GM21737 (cell line): ENCODE data around the gene GALNT10.
A peak's percentile ranks its signal among the peaks of the same experiment; 100 is the strongest.
"Not testable (repeated sequence)": the region's sequence is repeated elsewhere in the genome, so short reads cannot be mapped to it uniquely, and the experiment has no call there.

Source experiments
- ATAC-seq: cut with Tn5 transposase; IDR thresholded peaks from one replicate; pipeline ENCODE4 v1.9.1; 2021; ENCODE audit warnings: mild to moderate bottlenecking, moderate library complexity; ENCODE audit not compliant: unreplicated experiment

Gene GALNT10, protein sequence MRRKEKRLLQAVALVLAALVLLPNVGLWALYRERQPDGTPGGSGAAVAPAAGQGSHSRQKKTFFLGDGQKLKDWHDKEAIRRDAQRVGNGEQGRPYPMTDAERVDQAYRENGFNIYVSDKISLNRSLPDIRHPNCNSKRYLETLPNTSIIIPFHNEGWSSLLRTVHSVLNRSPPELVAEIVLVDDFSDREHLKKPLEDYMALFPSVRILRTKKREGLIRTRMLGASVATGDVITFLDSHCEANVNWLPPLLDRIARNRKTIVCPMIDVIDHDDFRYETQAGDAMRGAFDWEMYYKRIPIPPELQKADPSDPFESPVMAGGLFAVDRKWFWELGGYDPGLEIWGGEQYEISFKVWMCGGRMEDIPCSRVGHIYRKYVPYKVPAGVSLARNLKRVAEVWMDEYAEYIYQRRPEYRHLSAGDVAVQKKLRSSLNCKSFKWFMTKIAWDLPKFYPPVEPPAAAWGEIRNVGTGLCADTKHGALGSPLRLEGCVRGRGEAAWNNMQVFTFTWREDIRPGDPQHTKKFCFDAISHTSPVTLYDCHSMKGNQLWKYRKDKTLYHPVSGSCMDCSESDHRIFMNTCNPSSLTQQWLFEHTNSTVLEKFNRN

DNA sequence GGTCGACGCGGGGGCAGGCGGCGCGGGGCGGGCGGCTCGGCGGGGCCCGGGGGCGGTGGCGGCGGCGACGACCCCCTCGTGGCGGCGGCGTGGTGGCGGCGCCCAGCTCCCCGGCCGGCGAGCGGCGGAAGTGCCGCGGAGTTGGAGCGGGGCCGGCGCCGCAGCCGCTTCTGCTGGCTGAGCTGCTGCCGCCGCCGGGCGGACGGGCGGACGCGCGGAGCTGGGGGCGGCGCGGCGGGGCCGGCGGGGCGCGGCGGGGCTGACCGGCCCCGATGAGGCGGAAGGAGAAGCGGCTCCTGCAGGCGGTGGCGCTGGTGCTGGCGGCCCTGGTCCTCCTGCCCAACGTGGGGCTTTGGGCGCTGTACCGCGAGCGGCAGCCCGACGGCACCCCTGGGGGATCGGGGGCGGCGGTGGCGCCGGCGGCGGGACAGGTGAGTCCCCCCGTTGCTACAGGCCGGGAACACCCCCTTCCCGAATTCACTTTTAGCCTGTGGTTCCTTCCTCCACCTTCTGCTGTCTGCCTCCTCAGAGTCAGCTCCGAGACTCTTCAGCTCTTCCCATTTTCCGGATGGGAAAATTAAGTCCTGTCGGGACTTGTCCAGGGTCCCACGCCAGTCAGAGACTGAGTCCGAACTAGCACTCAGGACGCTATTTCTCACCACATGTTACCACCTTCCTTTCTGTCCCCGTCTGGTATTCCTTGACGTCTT lies at the start of gene GALNT10:
TSS of gene GALNT10 (plus strand) at position 139 of the 710 bp plus-strand sequence. CDS start at position 273, 134 bp downstream.
- ATAC-seq, result peak; percentile 72

DNA sequence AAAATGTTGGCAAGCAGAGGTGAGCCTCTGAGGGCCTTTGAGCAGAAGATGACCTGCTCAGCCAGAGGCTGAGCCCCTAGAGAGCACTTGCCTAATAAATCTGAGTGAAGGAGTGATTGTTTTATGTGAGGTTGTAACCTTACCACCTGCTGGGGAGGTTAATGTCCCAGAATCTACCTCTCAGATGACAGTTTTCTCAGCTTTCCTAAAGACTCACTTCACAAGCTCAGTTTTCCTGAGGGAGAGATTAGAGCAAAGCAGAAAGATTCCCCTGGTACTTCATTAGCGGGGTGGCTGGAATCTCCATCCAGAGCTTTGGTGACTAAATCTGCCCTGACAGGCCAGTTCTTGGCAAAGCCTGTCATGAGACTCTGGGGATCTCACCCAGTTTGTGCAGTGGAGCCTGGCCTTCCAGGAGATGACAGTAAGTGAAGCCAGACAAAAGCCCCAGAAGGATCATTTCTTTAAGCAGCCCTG lies 48.8 kb upstream of the GALNT10 start:
- no peak for ATAC-seq

DNA sequence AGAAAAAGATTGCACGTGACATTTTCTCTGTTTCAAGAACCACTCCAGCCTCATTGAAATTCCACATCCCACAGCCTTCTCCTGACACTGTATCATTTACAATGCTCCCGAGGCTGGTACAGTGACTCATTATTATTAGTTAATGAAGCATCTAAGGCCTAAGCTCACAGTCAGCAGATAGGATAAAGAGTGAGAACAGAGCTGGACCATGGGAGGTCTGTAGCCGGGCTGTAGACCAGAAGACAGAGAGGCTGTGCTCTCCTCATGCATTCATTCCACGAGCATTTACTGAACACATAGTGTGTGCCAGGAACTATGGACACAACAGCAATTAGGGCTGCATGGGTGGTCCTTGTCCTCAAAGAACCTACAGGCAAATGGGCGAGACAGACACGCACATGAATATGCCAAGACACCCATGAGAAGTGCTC lies 47.3 kb upstream of the GALNT10 start:
- ATAC-seq, result no peak

DNA sequence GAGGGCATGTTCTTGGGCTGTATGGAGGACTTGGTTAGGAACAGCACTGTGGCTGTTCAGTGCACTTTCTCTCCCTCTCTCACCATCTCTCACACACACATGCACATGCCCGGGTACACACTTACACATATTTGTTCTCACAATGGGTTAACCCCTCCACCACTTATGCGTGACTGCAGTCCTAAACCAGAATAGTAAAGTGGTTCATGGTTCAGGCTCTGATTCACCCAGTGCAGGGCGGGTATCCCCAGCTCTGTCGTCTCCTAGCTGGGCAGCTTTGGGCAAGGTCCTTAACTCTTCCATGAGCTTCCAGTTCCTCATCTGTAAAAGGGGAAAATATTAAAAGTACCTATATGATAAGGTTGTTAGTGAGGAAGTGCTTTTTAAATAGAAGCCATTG lies 45.3 kb upstream of the GALNT10 start:
- no peak for ATAC-seq

DNA sequence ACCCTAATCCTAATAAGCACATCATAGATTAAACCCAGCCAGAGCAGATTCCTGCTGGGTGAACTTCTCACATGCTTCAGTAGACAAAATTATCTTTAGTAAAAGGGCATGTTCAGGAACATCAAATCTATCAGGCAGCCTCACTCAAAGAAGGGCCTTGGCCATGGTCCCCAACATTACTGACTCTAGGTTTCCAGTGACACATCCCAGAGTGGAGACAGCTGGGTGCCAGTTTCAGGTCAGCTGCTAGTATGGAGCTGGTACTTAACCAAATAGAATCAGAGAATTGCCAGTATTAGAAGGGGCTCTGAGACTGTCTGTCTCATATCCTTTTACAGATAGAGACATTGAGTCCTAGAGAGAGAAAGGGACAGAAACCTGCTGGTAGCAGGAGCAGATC lies 44.1 kb upstream of the GALNT10 start:
- no peak for ATAC-seq

DNA sequence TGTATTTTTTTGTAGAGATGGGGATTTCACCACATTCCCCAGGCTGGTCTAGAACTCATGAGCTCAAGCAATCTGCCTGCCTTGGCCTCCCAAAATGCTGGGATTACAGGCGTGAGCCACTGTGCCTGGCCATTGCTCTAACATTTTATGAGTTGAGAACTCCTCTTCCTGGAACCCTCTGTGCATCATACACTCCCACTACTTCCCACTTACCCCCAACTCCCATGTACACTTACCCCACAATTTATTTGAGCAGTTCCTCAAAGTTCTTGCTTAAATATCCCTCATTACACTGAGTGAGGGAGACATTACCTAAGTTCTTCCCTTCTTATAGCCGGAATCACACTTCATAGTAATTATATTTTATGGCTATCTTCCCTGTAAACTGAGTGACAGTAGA lies 42.9 kb upstream of the GALNT10 start:
- no peak for ATAC-seq

DNA sequence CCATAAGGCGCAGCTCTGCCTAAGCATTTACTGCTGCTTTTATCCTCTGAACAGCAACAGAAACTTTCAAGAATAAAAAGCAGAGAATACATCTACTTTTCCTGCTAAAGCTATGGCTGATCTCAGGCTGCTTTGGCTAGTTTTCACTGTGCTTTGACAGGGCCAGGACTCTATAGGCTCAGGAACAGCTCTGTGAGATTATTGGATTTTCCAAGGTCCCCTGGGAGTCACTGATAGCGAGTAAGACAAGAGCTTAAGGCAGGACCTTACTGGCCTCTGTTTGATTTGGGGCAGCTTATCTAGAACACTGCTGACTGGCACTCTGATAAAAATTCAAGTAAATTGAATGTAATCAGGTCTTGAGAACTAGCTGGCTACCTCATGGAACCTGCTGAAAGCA lies 40.1 kb upstream of the GALNT10 start:
- ATAC-seq, result not testable (repeated sequence)

DNA sequence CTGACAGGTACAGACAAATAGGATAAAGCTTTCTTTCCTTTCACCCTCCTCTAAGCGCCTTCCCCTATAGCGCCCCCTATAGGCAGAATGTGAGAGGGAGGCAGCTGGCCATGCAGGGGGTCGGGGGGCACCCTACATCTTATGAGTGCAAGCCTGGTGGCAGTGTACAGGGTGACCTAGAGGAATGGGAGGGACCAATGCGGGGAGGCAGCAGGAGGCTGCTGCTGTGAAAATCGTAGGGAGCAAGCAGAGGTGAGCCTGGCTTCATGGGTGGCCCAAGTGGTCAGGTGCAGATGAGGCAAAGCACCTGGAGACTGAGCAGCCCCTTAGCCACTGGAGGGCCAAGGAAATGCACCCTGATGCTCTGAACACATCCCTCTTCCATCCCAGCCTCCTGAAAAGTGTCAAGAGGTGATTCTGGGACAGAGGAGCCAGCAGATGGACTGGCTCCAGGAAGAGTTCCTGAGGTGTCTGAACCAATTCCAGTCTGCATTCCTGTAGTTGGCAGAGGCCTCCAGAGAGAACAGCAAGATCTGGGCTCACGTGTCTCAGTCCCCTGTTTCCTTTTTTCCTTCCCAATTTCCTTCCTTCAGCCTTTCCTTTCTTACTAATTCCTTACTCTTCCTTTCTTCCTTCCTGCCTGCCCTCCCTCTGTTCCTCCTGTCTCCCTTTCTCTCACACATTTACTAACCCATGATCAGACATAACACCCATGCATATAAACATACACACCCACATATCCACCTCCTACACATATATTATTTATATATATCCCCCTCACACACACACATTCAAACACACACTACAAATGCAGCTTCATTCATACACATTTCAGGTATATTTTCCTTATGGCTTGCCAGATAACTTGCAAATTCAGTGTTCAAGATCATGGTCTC lies 32.8 kb upstream of the GALNT10 start:
- ATAC-seq, result no peak

DNA sequence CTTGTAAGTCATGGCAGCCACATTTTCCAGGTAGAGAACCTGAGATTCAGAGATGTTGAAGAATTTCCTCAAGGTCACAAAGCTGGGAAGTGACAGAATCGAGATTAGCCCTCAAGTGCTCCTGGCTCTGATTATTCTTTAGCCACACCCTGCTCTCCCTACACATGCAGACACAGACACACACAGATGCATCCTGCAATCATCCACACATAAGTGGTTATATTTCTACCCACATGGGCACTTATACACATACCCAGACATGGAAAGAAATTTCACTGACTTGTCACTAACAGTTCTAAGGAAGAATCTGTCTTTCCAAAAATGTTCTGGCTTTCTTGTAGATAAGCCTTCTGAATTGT lies 32.2 kb upstream of the GALNT10 start:
- ATAC-seq, result no peak

DNA sequence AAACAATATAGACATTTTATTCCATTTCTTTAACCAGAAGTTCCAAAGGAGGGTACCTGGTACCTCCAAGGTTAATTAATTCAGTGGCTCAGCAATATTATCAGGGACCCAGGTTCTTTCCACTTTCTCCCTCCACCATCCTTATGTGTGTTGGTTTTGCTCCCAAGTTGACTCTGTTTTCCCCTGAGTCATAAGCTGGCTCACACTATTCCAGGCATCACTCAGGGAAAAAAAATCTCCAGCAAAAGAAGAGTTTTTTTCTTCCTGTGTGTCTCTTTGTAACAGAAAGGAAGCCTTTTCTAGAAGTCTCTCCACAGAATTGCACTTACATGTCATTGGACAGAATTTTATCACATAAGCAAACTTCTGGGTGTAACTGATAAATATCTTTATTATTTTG lies 31.2 kb upstream of the GALNT10 start:
- no peak for ATAC-seq

DNA sequence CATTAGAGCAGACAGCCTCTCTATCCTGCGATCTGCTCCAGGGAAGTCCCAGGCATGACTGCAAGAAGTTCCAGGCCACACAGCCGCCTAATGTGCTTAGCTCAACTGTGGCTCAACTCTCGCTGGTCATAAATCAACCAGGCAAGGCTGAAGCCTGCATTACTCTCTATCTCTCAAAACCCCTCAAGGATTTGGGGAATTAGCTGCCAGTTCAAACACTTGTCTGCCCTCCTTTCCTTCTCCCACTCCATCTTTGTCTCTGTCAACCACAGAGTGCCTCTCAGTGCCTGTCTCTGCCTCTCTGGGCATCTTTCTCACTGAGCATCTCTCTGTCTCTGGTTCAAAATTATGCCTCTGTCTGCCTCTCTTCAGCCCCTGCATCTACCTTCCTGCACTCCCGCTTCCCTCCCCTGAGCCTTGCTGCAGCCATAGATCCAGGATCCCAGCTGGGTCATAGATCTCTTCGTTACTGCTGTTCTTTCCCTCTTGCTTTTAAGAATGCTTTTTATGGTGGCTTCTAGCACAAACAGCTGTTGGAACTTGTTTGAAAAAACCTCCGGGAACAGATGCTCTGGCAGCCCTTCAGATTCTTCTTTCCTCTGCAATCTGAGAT lies 27.9 kb upstream of the GALNT10 start:
- ATAC-seq, result no peak

DNA sequence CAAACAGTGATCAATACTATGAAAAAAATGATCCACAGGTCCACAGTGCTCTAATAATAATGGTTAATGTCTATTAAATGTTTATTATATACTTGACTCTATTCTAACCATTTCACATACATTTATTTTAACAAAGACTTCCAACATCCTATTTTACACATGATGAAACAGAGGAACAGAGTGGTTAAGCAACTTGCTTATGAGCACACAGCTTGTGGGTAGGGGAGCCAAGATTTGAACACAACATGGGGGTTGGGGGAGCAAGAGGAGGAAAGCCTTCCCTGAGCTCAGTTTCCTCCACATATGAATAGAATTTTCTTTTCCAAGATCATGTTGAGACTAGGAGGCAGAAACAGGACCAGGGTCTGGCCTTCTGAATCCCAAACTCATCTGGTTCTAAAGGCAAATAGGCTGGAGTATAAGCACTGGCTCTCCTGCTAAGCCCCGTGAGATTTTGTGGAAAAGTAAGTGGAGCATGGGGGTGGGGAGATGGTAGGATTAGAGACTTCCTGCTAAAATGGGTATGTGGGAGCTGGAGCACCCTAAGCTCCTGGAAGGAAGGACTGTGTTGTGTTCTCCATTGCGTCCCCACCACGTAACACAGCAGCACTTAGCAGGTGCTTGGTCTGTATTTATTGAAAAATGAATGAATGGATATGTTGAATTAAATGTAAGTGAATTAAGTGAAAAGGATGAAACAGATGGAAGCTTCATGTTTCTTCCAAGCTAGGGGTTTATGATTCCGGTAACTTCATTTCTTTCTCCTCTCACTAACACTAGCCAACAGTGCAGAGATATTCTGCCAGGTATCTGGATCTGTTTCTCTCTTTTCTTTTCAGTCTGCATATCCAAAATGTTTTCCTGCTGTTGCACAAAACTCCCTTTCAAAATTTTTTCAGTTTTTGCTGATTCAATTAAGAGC lies 26.9 kb upstream of the GALNT10 start:
- ATAC-seq, result no peak

DNA sequence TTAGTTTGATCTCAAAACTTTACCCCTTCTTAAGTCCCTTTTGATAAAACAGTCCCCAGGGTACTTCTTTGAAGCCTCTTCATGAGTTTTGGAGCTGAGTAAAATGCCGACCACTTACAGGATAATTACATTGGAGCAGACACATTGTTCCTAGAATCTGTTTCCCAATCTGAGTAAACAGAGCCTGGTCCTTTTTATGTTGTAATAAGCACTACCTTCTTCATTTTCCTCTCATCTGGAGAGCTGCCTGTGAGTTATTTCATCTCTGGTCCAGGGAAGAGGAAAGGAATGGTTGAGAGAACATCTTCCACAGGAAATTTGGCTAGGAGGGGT lies 26.3 kb upstream of the GALNT10 start:
- no peak for ATAC-seq

DNA sequence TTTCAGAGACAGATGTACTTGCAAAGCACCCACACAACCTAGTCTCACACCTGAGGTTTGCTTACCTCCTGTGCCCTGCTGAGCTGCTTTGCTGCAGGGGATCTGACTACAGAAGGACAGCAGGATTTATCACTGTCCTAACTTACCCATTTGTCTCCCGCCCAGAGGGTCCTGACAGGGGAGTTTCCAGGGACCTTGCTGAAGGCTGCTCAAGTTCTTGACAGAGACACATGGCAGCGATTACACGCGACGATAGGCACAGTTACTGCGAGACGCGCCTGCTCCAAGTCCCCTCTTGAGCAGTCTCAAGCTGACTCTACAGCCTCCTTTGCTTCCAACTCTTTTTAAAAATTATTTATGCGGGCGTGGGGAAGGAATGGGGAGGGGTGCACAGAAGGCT lies 24.6 kb upstream of the GALNT10 start:
- ATAC-seq, result no peak

DNA sequence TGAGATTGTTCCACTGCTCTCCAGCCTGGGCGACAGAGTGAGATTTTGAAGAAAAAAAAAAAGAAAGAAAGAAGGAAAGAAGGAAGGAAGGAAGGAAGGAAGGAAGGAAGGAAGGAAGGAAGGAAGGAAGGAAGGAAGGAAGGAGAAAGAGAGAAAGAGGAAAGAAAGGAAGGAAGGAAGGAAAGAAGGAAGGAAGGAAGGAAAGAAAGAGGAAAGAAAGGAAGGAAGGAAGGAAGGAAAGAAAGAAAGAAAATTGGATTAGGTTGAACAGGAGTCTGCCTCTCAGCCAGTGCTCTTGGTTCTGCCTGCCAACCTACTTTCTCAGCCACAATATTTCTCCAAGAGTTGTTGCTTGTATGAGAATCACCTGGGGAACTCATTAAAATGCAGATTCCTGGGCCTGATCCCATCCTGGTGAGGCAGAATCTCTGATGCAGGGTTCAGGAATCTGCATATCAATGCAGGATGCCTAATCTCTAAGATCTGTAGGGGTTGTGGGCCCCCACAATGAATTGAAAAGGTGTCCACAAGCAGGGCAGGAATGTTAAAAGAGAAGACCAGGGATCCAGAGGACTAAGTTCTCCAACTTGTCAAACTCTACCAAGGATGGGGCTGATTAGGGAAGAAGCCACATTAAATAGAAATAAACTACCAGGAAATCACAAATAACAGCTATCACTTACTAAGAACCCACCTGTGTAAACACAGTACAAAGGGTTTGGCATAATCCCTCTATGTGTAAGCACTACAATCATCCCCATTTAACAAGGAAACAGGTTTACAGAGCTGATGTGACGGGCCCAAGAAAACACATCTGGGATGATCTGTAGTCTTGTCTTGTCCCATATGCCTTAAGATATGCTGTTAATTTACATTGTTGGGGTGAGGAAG lies 23.4 kb upstream of the GALNT10 start:
- ATAC-seq, result no peak

DNA sequence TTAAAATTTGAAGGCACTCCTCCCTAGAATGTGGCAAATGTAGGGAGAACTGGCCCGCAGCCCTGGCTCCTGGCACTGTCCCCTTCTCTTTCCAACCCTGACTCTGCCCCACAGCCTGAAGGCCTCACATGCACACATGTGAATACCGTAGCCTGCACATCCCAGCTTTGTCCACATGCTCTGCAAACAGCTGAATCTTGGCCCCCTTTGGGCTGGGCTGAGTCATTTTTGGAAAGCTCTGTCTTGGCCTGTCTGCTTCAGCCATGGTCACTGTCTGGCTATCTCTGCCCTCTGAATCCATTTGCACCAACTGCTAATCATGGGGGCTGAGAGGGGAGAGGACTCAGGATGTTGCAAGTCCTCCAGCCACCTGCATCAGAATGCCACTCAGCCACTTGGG lies 22.1 kb upstream of the GALNT10 start:
- no peak for ATAC-seq

DNA sequence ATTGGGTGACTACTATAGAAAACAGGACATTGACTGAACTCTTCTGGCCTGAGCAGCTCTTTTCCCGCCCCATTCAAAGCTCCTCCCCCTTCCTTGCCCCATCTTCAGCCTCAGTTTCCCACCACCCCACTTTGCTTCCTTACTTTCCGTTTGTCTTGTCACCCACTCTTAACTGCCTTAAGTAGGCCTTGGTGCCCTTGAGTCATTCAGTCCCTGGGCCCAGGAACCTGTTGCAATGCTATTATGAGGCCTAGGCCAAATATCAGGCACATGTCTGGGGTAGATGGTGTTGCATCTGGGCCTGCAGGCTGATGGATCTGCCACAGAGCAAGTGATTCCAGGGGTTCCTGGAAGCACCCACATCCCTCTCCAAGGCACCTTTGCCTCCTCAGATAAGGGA lies 17.7 kb upstream of the GALNT10 start:
- ATAC-seq, result no peak

DNA sequence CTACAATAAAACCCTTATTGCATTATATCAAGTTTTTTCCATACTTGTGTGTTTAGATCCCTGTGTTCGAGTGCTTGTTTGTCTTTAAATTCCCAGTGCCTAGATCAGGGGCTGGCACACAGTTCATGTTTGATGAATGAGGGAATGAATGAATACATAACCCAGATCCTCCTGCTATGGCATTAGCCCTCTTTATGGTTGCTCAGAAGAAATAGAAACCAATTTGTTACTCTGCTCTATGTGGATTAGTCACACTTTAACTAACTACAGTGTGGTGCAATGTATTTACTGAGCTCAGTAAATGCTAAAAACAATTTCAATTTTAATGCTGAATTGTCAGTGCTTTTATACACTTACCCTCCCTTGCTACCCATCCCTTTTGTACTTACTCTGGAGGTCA lies 16.4 kb upstream of the GALNT10 start:
- no peak for ATAC-seq

DNA sequence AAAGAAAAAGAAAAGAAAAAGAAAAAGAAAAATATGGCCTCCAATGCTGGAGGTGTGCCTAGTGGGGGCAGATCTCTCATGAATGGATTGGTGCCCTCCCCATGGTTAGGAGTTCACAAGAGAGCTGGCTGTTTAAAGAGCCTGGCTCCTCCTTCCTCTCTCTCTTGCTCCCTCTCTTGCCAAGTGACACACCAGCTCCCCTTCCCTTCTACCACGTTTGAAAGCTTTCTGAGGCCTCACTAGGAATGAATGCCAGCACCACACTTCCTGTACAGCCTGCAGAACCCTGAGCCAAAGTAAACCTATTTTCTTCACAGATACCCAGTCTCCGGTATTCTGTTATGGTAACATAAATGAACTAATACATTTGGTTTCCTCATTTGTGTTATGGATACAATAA lies 14.4 kb upstream of the GALNT10 start:
- ATAC-seq, result no peak
